Cardiac atrium fibroblast (primary cell): Measurements from ENCODE around the gene SRCIN1. TPM values are rescaled to one million over a fixed set of nuclear protein-coding genes. Genes with fewer than 3 reads are reported as not detected.

Experiments used
- total RNA-seq: library from RNA; depleted of rRNA; stranded (reverse); fragments of >200 nt; gene quantifications from 2 replicates; pipeline ENCODE4 v1.2.3, GENCODE V29; 2015

Gene SRCIN1, protein sequence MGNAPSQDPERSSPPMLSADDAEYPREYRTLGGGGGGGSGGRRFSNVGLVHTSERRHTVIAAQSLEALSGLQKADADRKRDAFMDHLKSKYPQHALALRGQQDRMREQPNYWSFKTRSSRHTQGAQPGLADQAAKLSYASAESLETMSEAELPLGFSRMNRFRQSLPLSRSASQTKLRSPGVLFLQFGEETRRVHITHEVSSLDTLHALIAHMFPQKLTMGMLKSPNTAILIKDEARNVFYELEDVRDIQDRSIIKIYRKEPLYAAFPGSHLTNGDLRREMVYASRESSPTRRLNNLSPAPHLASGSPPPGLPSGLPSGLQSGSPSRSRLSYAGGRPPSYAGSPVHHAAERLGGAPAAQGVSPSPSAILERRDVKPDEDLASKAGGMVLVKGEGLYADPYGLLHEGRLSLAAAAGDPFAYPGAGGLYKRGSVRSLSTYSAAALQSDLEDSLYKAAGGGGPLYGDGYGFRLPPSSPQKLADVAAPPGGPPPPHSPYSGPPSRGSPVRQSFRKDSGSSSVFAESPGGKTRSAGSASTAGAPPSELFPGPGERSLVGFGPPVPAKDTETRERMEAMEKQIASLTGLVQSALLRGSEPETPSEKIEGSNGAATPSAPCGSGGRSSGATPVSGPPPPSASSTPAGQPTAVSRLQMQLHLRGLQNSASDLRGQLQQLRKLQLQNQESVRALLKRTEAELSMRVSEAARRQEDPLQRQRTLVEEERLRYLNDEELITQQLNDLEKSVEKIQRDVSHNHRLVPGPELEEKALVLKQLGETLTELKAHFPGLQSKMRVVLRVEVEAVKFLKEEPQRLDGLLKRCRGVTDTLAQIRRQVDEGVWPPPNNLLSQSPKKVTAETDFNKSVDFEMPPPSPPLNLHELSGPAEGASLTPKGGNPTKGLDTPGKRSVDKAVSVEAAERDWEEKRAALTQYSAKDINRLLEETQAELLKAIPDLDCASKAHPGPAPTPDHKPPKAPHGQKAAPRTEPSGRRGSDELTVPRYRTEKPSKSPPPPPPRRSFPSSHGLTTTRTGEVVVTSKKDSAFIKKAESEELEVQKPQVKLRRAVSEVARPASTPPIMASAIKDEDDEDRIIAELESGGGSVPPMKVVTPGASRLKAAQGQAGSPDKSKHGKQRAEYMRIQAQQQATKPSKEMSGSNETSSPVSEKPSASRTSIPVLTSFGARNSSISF
- not detected in 2 replicates for total RNA-seq

DNA sequence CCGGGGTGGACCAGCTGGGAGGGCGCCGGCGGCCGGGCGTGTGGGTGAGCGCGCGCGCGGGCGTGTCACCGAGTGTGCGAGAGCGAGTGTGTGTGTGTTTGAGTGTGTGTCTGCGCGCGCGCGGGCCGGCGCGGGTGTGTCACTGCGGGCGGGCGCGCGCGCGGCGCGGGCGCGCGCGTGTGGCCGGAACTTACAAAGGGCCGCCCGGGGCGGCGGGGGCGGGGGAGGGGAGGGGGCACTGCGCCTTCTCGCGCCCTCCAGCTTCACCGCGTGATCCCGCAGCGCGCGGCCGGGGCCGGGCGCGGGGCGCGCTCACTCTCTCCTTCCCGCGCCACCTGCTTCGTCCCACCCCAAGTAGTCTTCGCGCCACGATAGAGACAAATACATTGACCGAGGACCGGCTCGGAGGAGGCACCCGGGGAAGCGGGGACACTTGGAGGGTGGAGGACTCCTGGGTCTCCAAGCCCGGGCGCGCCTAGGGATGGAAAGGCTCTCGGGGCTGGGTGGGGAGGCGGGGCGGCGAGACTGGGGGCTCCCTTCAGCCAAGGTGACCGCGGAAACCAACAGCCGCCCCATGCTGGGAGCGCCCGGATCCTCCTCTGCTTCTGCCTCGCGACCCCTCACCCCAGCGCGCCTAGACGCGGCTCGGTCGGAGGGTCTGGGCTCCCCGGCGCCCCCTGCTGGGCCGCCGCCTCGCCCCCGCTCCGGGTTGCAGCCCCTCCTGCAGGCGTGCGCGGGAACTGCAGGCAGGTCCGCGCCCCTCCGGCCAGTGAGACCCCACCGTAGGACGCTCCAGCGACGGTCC is at the start of gene SRCIN1:
Gene SRCIN1 (minus strand): TSS at position 112 of the 805 bp plus-strand sequence. CDS start 247 bp downstream, outside the sequence.

Other genes starting within 250 kb of the SRCIN1 start
- 27.4 and 30.3 TPM in 2 replicates for gene ARHGAP23, start 177.5 kb downstream of the SRCIN1 start, total RNA-seq
- 5.0 and 8.1 TPM in 2 replicates for gene EPOP, start 69.0 kb upstream of the SRCIN1 start, total RNA-seq
- 13.3 and 17.1 TPM in 2 replicates for gene MLLT6, start 99.3 kb upstream of the SRCIN1 start, total RNA-seq
- gene CISD3, start 124.4 kb upstream of the SRCIN1 start, total RNA-seq = 5.8 and 19.0 TPM in 2 replicates
- 2.9 and 4.7 TPM in 2 replicates for gene PCGF2, start 142.4 kb upstream of the SRCIN1 start, total RNA-seq
- gene PSMB3, start 146.8 kb upstream of the SRCIN1 start, total RNA-seq = 158 and 179 TPM in 2 replicates
- 53.4 and 55.6 TPM in 2 replicates for gene PIP4K2B, start 193.6 kb upstream of the SRCIN1 start, total RNA-seq
- gene CWC25, start 219.4 kb upstream of the SRCIN1 start, total RNA-seq = 5.2 and 13.5 TPM in 2 replicates
- gene RPL23, start 247.8 kb upstream of the SRCIN1 start, total RNA-seq = 1,484 and 1,693 TPM in 2 replicates